ENCODE results near the gene YTHDF1. TPM values are rescaled to one million over a fixed set of nuclear protein-coding genes. Genes with fewer than 3 reads are reported as not detected.
A peak's percentile ranks its signal among the peaks of the same experiment; 100 is the strongest.

The YTHDF1 gene
- 10 to 100 TPM; 25.2 to 25.7 TPM for total RNA-seq
- long read RNA-seq, donor 1, transcript YTHDF1-202 (5 exons, 3,301 nt), result major isoform, 8 of 18 reads
- long read RNA-seq, donor 1, partial matches to known transcripts, result 8 of 18 reads
- long read RNA-seq, donor 1, other reads (novel, unspliced or antisense), result 2 of 18 reads
- long read RNA-seq, donor 2, partial matches to known transcripts, result 18 of 20 reads
- long read RNA-seq, donor 2, other reads (novel, unspliced or antisense), result 0 of 20 reads

GRCh38 chr20:63216041-63216848, at the start of gene YTHDF1:
Gene YTHDF1, minus strand, starts transcription at chr20:63216131. Its CDS starts 239 bp downstream, at chr20:63215892.
- intact Hi-C loops (cut with DNase I), result no loop called here
- peak; percentile 99 for DNase-seq (ENCODE audit: low spot score)

GRCh38 chr20:63264519-63264918, 48.6 kb upstream of the YTHDF1 start:
- no peak for DNase-seq (ENCODE audit: low spot score)

GRCh38 chr20:63264000-63264399, 48.1 kb upstream of the YTHDF1 start:
- intact Hi-C loops (cut with DNase I), result no loop called here
- no peak for DNase-seq (ENCODE audit: low spot score)

More at GRCh38 chr20:63264519-63264918, 48.6 kb upstream of the YTHDF1 start:
- intact Hi-C loops (cut with DNase I), result no loop called here

- intact Hi-C loops (cut with DNase I), result no loop called here
- no peak for DNase-seq (ENCODE audit: low spot score)
These were observed 46.9 kb upstream of the YTHDF1 start for GRCh38 chr20:63262836-63263235.

- intact Hi-C loops (cut with DNase I), result no loop called here
- DNase-seq (ENCODE audit: low spot score), result no peak
These were observed 46.0 kb upstream of the YTHDF1 start for GRCh38 chr20:63261795-63262528.

GRCh38 chr20:63261060-63261794, 45.3 kb upstream of the YTHDF1 start:
- intact Hi-C loops (cut with DNase I), result no loop called here
- no peak for DNase-seq (ENCODE audit: low spot score)

GRCh38 chr20:63260521-63260920, 44.6 kb upstream of the YTHDF1 start:
- intact Hi-C loops (cut with DNase I), result no loop called here
- DNase-seq (ENCODE audit: low spot score), result no peak

- intact Hi-C loops (cut with DNase I), result loop anchor here in 1 of 2 donors (5.0 kb wide), 1 partner anchor 218 kb away; no protein-coding TSS in a partner anchor
- no peak for DNase-seq (ENCODE audit: low spot score)
These were observed 44.0 kb upstream of the YTHDF1 start for GRCh38 chr20:63259734-63260460.

- intact Hi-C loops (cut with DNase I), result loop anchor here in 1 of 2 donors (5.0 kb wide), 1 partner anchor 216 kb away; no protein-coding TSS in a partner anchor
- no peak for DNase-seq (ENCODE audit: low spot score)
These were observed 42.9 kb upstream of the YTHDF1 start for GRCh38 chr20:63258781-63259180.

GRCh38 chr20:63257629-63258028, 41.7 kb upstream of the YTHDF1 start:
- intact Hi-C loops (cut with DNase I), result loop anchor here in 1 of 2 donors (5.0 kb wide), 1 partner anchor 215 kb away; no protein-coding TSS in a partner anchor
- DNase-seq (ENCODE audit: low spot score), result no peak

GRCh38 chr20:63256954-63257353, 41.0 kb upstream of the YTHDF1 start:
- DNase-seq (ENCODE audit: low spot score), result no peak
- intact Hi-C loops (cut with DNase I), result loop anchor here in 1 of 2 donors (5.0 kb wide), 1 partner anchor 215 kb away; no protein-coding TSS in a partner anchor

GRCh38 chr20:63255931-63256704, 40.2 kb upstream of the YTHDF1 start:
- intact Hi-C loops (cut with DNase I), result loop anchor here in 1 of 2 donors (5.0 kb wide), 1 partner anchor 214 kb away; no protein-coding TSS in a partner anchor
- no peak for DNase-seq (ENCODE audit: low spot score)

- intact Hi-C loops (cut with DNase I), result loop anchor here in 1 of 2 donors (5.0 kb wide), 1 partner anchor 212 kb away; no protein-coding TSS in a partner anchor
- no peak for DNase-seq (ENCODE audit: low spot score)
These were observed 38.9 kb upstream of the YTHDF1 start for GRCh38 chr20:63254606-63255384.

GRCh38 chr20:63254232-63254605, 38.3 kb upstream of the YTHDF1 start, which contains the start of gene NKAIN4:
Gene NKAIN4, minus strand, starts transcription at chr20:63254463. Its CDS starts 13 bp downstream, at chr20:63254450.
- intact Hi-C loops (cut with DNase I), result no loop called here
- no peak for DNase-seq (ENCODE audit: low spot score)

GRCh38 chr20:63253438-63254231, 37.7 kb upstream of the YTHDF1 start:
- intact Hi-C loops (cut with DNase I), result no loop called here
- DNase-seq (ENCODE audit: low spot score), result no peak

- no peak for DNase-seq (ENCODE audit: low spot score)
- intact Hi-C loops (cut with DNase I), result no loop called here
These were observed 37.1 kb upstream of the YTHDF1 start for GRCh38 chr20:63253065-63253437.
